ENCODE results near the gene SDCCAG8.

Gene SDCCAG8

DNA sequence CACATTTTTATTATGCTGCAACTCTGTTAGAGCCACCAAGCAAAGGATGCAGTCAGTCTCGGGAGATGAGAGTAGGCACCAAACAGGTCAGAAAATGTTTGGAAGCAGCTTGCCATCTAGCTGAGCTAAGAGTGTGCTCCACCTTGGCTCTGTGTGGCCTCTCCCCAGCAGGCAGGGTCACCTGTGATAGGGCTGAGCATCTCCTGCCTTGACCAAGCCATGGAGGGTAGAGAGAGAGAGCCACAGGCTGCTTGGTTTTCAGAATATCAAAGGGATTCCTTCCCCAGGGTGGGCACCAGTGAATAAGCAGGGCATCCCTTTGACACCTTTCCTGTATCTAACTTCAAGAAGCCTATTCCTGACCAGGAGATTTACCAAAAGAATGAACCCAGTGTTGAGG is 135.5 kb downstream of the SDCCAG8 start:
- H3K27ac ChIP-seq: no peak overlapping the region
- no peak for TF ChIP-seq ZFX (IDR thresholded peaks at IDR 0.05)
- TF ChIP-seq, protein P1, sequence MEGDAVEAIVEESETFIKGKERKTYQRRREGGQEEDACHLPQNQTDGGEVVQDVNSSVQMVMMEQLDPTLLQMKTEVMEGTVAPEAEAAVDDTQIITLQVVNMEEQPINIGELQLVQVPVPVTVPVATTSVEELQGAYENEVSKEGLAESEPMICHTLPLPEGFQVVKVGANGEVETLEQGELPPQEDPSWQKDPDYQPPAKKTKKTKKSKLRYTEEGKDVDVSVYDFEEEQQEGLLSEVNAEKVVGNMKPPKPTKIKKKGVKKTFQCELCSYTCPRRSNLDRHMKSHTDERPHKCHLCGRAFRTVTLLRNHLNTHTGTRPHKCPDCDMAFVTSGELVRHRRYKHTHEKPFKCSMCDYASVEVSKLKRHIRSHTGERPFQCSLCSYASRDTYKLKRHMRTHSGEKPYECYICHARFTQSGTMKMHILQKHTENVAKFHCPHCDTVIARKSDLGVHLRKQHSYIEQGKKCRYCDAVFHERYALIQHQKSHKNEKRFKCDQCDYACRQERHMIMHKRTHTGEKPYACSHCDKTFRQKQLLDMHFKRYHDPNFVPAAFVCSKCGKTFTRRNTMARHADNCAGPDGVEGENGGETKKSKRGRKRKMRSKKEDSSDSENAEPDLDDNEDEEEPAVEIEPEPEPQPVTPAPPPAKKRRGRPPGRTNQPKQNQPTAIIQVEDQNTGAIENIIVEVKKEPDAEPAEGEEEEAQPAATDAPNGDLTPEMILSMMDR (conservative IDR thresholded peaks at IDR 0.05): no peak

DNA sequence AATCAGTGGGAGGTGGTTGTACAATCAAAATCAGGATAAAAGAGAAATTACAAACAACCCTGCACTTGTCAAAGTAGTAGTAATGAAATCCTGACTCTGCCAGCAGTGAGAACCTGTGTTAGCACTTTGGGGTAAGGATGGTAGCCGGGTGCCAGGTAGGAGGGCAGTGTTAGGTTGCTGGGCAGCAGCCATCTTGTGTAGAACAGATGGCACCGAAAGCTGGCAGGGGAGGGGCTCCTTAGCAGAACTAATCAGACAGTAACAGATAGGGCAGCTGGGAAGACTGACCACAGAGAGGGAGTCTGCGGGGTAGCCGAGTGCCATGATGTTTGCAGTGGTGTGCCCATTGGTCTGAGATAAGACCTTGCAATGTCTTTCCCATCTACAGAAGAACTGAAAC is 137.3 kb downstream of the SDCCAG8 start:
- no peak overlapping the region for H3K27ac ChIP-seq
- TF ChIP-seq ZFX (IDR thresholded peaks at IDR 0.05): no peak
- TF ChIP-seq, protein P1 (conservative IDR thresholded peaks at IDR 0.05): no peak

DNA sequence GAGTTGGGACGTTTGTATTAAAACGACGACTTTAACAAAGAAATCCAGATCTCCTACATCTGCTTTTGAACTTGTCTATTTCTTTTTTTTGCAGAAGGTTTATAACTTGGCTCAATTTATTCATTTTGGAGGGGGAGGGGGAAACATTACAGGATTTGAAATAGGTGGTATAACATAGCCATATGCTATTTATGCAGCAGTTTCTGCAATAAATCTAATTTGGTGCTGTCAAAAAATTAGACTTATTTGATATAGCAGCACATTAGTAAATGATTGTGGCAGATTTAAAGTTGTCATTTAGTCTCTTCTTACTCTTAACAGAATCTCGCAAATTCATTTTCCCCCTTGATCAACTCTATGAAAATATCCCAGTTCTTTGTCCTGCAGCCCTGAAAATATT is 138.2 kb downstream of the SDCCAG8 start:
- H3K27ac ChIP-seq: no peak overlapping the region
- no peak for TF ChIP-seq ZFX (IDR thresholded peaks at IDR 0.05)
- TF ChIP-seq, protein P1 (conservative IDR thresholded peaks at IDR 0.05): no peak

DNA sequence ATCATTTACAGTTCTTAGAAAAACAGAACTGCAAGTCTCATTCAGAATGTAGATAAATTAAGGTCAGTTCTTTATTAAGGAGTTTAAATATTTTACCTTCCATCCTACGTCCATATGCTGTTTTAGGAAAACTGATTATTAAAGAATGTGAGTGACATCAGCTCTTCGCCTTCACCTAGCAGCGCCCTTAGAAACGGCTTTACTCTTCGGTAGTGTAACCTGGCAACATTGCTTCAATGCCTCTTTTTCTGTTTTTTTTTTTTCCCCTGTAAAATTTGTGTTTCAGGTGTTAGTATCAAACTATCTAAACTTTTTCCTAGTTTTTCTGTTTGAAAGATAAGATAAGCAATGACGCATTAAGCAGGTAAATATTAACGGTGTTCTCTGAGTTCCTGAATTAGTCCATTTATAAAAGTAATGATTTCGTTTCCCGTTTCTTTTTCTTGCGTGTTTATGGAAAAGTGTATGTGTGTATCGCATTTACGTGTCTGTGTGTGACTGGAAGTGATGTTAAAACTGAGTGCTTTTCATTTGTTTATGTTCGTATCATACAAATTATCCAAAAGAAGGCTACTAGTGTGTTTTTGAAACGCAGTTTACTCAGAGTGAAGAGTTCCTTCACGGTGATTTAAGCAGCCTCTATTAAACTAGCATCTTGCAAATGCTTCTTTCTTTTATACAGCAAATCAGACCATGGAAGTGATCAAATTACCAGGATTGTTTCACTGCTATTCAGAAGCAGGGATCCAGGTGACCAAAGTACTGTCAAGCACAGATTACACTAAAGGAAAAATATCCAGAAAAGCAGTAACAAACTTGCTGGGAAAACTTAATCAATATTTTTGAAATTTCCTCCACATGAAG is 139.0 kb downstream of the SDCCAG8 start:
- H3K27ac ChIP-seq: no peak overlapping the region
- TF ChIP-seq ZFX (IDR thresholded peaks at IDR 0.05): no peak
- TF ChIP-seq, protein P1 (conservative IDR thresholded peaks at IDR 0.05): no peak

DNA sequence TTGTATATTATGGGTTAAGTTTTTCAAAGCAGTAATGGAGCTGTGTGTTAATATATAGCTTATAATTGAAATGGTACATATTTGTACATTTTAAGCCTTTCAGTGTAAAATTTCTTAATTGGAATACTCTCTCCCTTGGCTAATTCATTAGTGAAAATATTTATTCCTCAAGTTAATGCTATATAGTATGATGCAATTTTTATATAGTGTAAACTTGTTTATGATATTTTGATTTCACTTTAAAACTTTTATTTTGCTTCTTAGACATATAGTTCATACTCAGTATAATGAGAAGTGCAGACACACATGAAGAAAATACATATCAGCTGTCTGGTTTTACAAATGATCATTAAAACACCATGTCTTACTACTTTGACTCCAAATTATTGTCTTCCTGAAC is 140.6 kb downstream of the SDCCAG8 start:
- no peak for TF ChIP-seq ZFX (IDR thresholded peaks at IDR 0.05)
- TF ChIP-seq, protein P1 (conservative IDR thresholded peaks at IDR 0.05): no peak
- H3K27ac ChIP-seq: no peak overlapping the region

DNA sequence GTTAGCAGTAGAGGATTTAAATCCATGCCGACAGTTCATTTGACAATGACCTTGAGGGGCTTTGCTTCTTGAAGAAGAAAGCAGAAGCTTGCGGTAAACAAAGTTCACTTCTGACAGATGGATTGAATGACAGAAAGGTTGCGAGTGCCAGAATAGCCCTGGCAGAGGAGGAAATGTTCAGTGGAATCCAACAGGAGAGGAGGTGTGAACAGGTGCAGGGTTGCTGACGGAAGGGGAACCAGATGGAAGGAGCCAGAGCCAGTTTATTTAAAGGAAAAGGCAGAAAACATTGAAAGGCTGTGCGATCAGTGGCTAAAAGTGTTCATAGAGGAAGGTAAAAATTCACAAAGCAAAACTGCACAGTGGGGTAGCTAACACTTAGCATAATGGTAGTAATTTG is 141.0 kb downstream of the SDCCAG8 start:
- H3K27ac ChIP-seq: no peak overlapping the region
- TF ChIP-seq ZFX (IDR thresholded peaks at IDR 0.05): no peak
- TF ChIP-seq, protein P1 (conservative IDR thresholded peaks at IDR 0.05): no peak

DNA sequence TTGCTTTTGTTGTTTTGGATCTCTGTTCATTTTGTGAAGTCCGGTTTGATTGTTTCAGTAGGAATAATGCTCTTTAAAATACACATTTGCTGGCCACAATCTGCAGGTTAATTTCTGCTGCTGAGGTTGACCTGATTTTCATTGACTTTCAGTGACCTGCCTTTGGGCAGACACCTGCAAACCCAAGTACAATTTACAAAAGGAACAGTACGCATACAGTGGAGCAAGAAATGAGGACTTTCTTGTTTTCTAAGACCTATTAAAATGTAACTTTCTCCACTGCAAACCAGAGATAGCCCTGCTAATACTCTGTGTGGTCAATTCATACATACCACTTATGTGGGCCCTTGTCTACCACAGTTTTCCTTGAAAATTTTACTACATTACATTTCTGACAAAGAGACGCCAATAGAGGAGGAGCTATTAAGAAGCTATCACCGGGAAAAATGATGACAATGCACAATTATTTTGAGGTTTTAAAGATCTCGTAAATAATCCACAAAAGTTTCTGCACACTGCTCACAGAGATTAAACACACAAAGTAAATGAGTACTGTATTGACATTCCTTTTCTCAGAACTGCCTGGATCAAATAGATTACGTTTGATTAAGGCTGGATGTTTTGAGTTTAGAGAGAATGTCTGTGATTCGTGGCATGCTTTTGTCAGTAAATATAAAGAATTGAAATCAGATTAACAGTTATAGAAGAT is 141.9 kb downstream of the SDCCAG8 start:
- TF ChIP-seq, protein P1 (conservative IDR thresholded peaks at IDR 0.05): no peak
- TF ChIP-seq ZFX (IDR thresholded peaks at IDR 0.05): no peak
- H3K27ac ChIP-seq: no peak overlapping the region

Measured in C4-2B (cell line).